Activated CD8-positive, alpha-beta T cell treated with anti-CD3 and anti-CD28 coated beads, Interleukin-2, amount 10 ng/mL, durations not matched to agents 7 days and 5 days (primary cell): ENCODE results near the gene ATG4C. TPM values are rescaled to one million over a fixed set of nuclear protein-coding genes. Genes with fewer than 3 reads are reported as not detected.
"Not testable (repeated sequence)": the region's sequence is repeated elsewhere in the genome, so short reads cannot be mapped to it uniquely, and the experiment has no call there.

Source experiments
- ATAC-seq: fragments of 150-1000 bp; cut with Tn5 transposase; one replicate; pipeline ENCODE4 v1.10.0; 2021; ENCODE audit warnings: moderate library complexity
- CTCF ChIA-PET: fragments of 350-600 bp; sonication (Branson Sonifier 250); formaldehyde crosslinking; loops from one replicate; lab custom pipeline; 2021; ENCODE audit warnings: antibody characterized with exemption; lab: Charles Lee
- POLR2A ChIA-PET: fragments of 350-600 bp; sonication (Branson Sonifier 250); formaldehyde crosslinking; loops from one replicate; lab custom pipeline; 2021; ENCODE audit warnings: antibody characterized with exemption; lab: Charles Lee
- DNase-seq: peaks from one replicate; pipeline ENCODE4 v3.0.0-alpha.2; 2020
- H3K27ac Mint-ChIP-seq: one replicate; pipeline ENCODE4 v1.8.0; 2021; ENCODE audit warnings: mild to moderate bottlenecking, mixed read lengths
- H3K27me3 Mint-ChIP-seq: one replicate; pipeline ENCODE4 v1.8.0; 2021; ENCODE audit warnings: low read depth, mixed read lengths
- H3K36me3 Mint-ChIP-seq: one replicate; pipeline ENCODE4 v1.8.0; 2021; ENCODE audit warnings: low read depth, mixed read lengths
- H3K4me1 Mint-ChIP-seq: one replicate; pipeline ENCODE4 v1.8.0; 2021; ENCODE audit warnings: low read depth, mixed read lengths
- H3K4me3 Mint-ChIP-seq: one replicate; pipeline ENCODE4 v1.8.0; 2021; ENCODE audit warnings: mild to moderate bottlenecking, mixed read lengths
- H3K9me3 Mint-ChIP-seq: one replicate; pipeline ENCODE4 v1.8.0; 2022; ENCODE audit warnings: mixed read lengths; ENCODE audit not compliant: insufficient read depth
- total RNA-seq, 2 experiments: library from RNA; stranded (reverse); gene quantifications; one replicate each; pipeline ENCODE4 v1.2.3, GENCODE V29; 2021

Gene ATG4C
- total RNA-seq, 2 experiments from 2014 or later: 8.6 to 10.0 TPM

- POLR2A ChIA-PET, H3K36me3 Mint-ChIP-seq, H3K4me3 Mint-ChIP-seq, H3K9me3 Mint-ChIP-seq, ATAC-seq, DNase-seq, H3K27ac Mint-ChIP-seq, H3K4me1 Mint-ChIP-seq, CTCF ChIA-PET: not testable (repeated sequence)
- peaks cover 16% of the 10 kb centered on the region for H3K27me3 Mint-ChIP-seq
Measured at GRCh38 chr1:62782544-62783212, 1.3 kb upstream of the ATG4C start.

- H3K9me3 Mint-ChIP-seq: no peaks in the 10 kb centered on the region
- no peaks in the 10 kb centered on the region for H3K36me3 Mint-ChIP-seq
- DNase-seq: peak; percentile 31
- H3K4me3 Mint-ChIP-seq: no peak overlapping the region
- H3K27ac Mint-ChIP-seq: no peak overlapping the region
- peaks cover 5% of the 10 kb centered on the region for H3K4me1 Mint-ChIP-seq
- POLR2A ChIA-PET: interaction anchor here (0.5 to 0.9 kb wide), 3 partner anchors 107 to 349 kb away, joined by 3 to 4 read pairs (median 3); no protein-coding TSS in a partner anchor
- H3K27me3 Mint-ChIP-seq: peaks cover 6% of the 10 kb centered on the region
- peak; percentile 15 for ATAC-seq
- CTCF ChIA-PET: interaction anchor here (1.0 kb wide), 1 partner anchor 57 kb away, joined by 3 read pairs; no protein-coding TSS in a partner anchor
Measured at GRCh38 chr1:62784509-62785365, 805 bp downstream of the ATG4C start.

- no peaks in the 10 kb centered on the region for H3K36me3 Mint-ChIP-seq
- no peak for DNase-seq
- ATAC-seq: no peak
- H3K27me3 Mint-ChIP-seq: no peaks in the 10 kb centered on the region
- H3K4me1 Mint-ChIP-seq: peaks cover 5% of the 10 kb centered on the region
- H3K9me3 Mint-ChIP-seq: no peaks in the 10 kb centered on the region
- CTCF ChIA-PET: no interaction called here
- H3K4me3 Mint-ChIP-seq: no peak overlapping the region
- no peak overlapping the region for H3K27ac Mint-ChIP-seq
- POLR2A ChIA-PET: no interaction called here
Measured at GRCh38 chr1:62790716-62791115, 6.8 kb downstream of the ATG4C start.

GRCh38 chr1:62794053-62794452 is 10.1 kb downstream of the ATG4C start:
- no peaks in the 10 kb centered on the region for H3K36me3 Mint-ChIP-seq
- CTCF ChIA-PET: no interaction called here

GRCh38 chr1:62796221-62796620 is 12.3 kb downstream of the ATG4C start:
- CTCF ChIA-PET: no interaction called here
- no peak overlapping the region for H3K4me3 Mint-ChIP-seq
- no peak for ATAC-seq
- no peaks in the 10 kb centered on the region for H3K9me3 Mint-ChIP-seq
- POLR2A ChIA-PET: no interaction called here
- H3K4me1 Mint-ChIP-seq: peaks cover 12% of the 10 kb centered on the region
- no peaks in the 10 kb centered on the region for H3K36me3 Mint-ChIP-seq
- H3K27me3 Mint-ChIP-seq: no peaks in the 10 kb centered on the region
- no peak overlapping the region for H3K27ac Mint-ChIP-seq
- no peak for DNase-seq

More at GRCh38 chr1:62794053-62794452, 10.1 kb downstream of the ATG4C start:
- H3K4me3 Mint-ChIP-seq: no peak overlapping the region
- H3K27ac Mint-ChIP-seq: no peak overlapping the region
- no peak for DNase-seq
- no peaks in the 10 kb centered on the region for H3K9me3 Mint-ChIP-seq
- H3K27me3 Mint-ChIP-seq: no peaks in the 10 kb centered on the region
- H3K4me1 Mint-ChIP-seq: no peaks in the 10 kb centered on the region
- POLR2A ChIA-PET: no interaction called here
- ATAC-seq: no peak

GRCh38 chr1:62799688-62800087 is 15.8 kb downstream of the ATG4C start:
- ChIA-PET CTCF (no interaction called here), POLR2A (no interaction called here)
- H3K27me3 Mint-ChIP-seq: no peaks in the 10 kb centered on the region
- DNase-seq (no peak), ATAC-seq (no peak)
- peaks cover 13% of the 10 kb centered on the region for H3K4me1 Mint-ChIP-seq
- H3K36me3 Mint-ChIP-seq: peaks cover 3% of the 10 kb centered on the region
- no peak overlapping the region for H3K27ac Mint-ChIP-seq
- no peaks in the 10 kb centered on the region for H3K9me3 Mint-ChIP-seq
- no peak overlapping the region for H3K4me3 Mint-ChIP-seq

GRCh38 chr1:62800281-62800680 is 16.3 kb downstream of the ATG4C start:
- ChIA-PET CTCF (interaction anchor here (1.4 kb wide), 1 partner anchor 42 kb away, joined by 5 read pairs; no protein-coding TSS in a partner anchor), POLR2A (no interaction called here)
- peaks cover 3% of the 10 kb centered on the region for H3K36me3 Mint-ChIP-seq
- peaks cover 13% of the 10 kb centered on the region for H3K4me1 Mint-ChIP-seq
- H3K4me3 Mint-ChIP-seq: no peak overlapping the region
- no peaks in the 10 kb centered on the region for H3K9me3 Mint-ChIP-seq
- ATAC-seq (no peak), DNase-seq (no peak)
- no peak overlapping the region for H3K27ac Mint-ChIP-seq
- H3K27me3 Mint-ChIP-seq: no peaks in the 10 kb centered on the region

GRCh38 chr1:62800825-62801306 is 16.9 kb downstream of the ATG4C start:
- H3K4me1 Mint-ChIP-seq: peaks cover 13% of the 10 kb centered on the region
- ChIA-PET CTCF (interaction anchor here (1.4 kb wide), 1 partner anchor 41 kb away, joined by 5 read pairs; no protein-coding TSS in a partner anchor), POLR2A (no interaction called here)
- peaks cover 3% of the 10 kb centered on the region for H3K36me3 Mint-ChIP-seq
- ATAC-seq (peak; percentile 73), DNase-seq (no peak)
- no peaks in the 10 kb centered on the region for H3K27me3 Mint-ChIP-seq
- no peak overlapping the region for H3K27ac Mint-ChIP-seq
- H3K4me3 Mint-ChIP-seq: no peak overlapping the region
- H3K9me3 Mint-ChIP-seq: no peaks in the 10 kb centered on the region

GRCh38 chr1:62809788-62810187 is 25.9 kb downstream of the ATG4C start:
- Mint-ChIP-seq H3K4me1 (no peaks in the 10 kb centered on the region), H3K27me3 (no peaks in the 10 kb centered on the region), H3K36me3 (peaks cover 22% of the 10 kb centered on the region), H3K9me3 (no peaks in the 10 kb centered on the region), H3K4me3 (no peak overlapping the region), H3K27ac (no peak overlapping the region)
- ChIA-PET CTCF (no interaction called here), POLR2A (no interaction called here)
- DNase-seq (no peak), ATAC-seq (no peak)

GRCh38 chr1:62810420-62811274 is 26.7 kb downstream of the ATG4C start:
- ChIA-PET POLR2A (no interaction called here), CTCF (no interaction called here)
- H3K27ac Mint-ChIP-seq: no peak overlapping the region
- no peak for ATAC-seq
- peaks cover 22% of the 10 kb centered on the region for H3K36me3 Mint-ChIP-seq
- H3K9me3 Mint-ChIP-seq: no peaks in the 10 kb centered on the region
- H3K4me1 Mint-ChIP-seq: no peaks in the 10 kb centered on the region
- H3K27me3 Mint-ChIP-seq: no peaks in the 10 kb centered on the region
- no peak overlapping the region for H3K4me3 Mint-ChIP-seq
- no peak for DNase-seq

GRCh38 chr1:62823556-62823955 is 39.6 kb downstream of the ATG4C start:
- H3K27me3 Mint-ChIP-seq: no peaks in the 10 kb centered on the region
- ChIA-PET POLR2A (no interaction called here), CTCF (no interaction called here)
- H3K4me1 Mint-ChIP-seq: no peaks in the 10 kb centered on the region
- DNase-seq (no peak), ATAC-seq (no peak)
- H3K4me3 Mint-ChIP-seq: no peak overlapping the region
- no peak overlapping the region for H3K27ac Mint-ChIP-seq
- H3K36me3 Mint-ChIP-seq: no peaks in the 10 kb centered on the region
- H3K9me3 Mint-ChIP-seq: no peaks in the 10 kb centered on the region
